ENCODE results near the gene S100A16.
"Not testable (repeated sequence)": the region's sequence is repeated elsewhere in the genome, so short reads cannot be mapped to it uniquely, and the experiment has no call there.

Gene S100A16

GRCh38 chr1:153577624-153578051 is 35.3 kb downstream of the S100A16 start:
- FAIRE-seq (no peak), DNase-seq (ENCODE audit: insufficient read length) (no peak)
- TF ChIP-seq POLR2AphosphoS5 (IDR thresholded peaks at IDR 0.05; ENCODE audit: low read depth, low read length): no peak
- TF ChIP-seq TAF1 (IDR thresholded peaks at IDR 0.05; ENCODE audit: borderline replicate concordance, low read depth, low read length): no peak
- TF ChIP-seq POLR2A (IDR thresholded peaks at IDR 0.05; ENCODE audit: low read depth, low read length): no peak

- DNase-seq (ENCODE audit: insufficient read length) (no peak), FAIRE-seq (no peak)
- no peak for TF ChIP-seq POLR2AphosphoS5 (IDR thresholded peaks at IDR 0.05; ENCODE audit: low read depth, low read length)
- TF ChIP-seq POLR2A (IDR thresholded peaks at IDR 0.05; ENCODE audit: low read depth, low read length): no peak
- TF ChIP-seq TAF1 (IDR thresholded peaks at IDR 0.05; ENCODE audit: borderline replicate concordance, low read depth, low read length): no peak
Measured at GRCh38 chr1:153577138-153577537, 35.8 kb downstream of the S100A16 start.

- DNase-seq (ENCODE audit: insufficient read length); FAIRE-seq: not testable (repeated sequence)
Measured at GRCh38 chr1:153575497-153575896, 37.4 kb downstream of the S100A16 start.

- not testable (repeated sequence) for DNase-seq (ENCODE audit: insufficient read length); FAIRE-seq
Measured at GRCh38 chr1:153575081-153575491, 37.9 kb downstream of the S100A16 start.

GRCh38 chr1:153573351-153573750 is 39.6 kb downstream of the S100A16 start:
- DNase-seq (ENCODE audit: insufficient read length) (no peak), FAIRE-seq (no peak)
- TF ChIP-seq POLR2A (IDR thresholded peaks at IDR 0.05; ENCODE audit: low read depth, low read length) (no peak), POLR2AphosphoS5 (IDR thresholded peaks at IDR 0.05; ENCODE audit: low read depth, low read length) (no peak)

- FAIRE-seq (no peak), DNase-seq (ENCODE audit: insufficient read length) (no peak)
- TF ChIP-seq TAF1 (IDR thresholded peaks at IDR 0.05; ENCODE audit: borderline replicate concordance, low read depth, low read length) (no peak), POLR2AphosphoS5 (IDR thresholded peaks at IDR 0.05; ENCODE audit: low read depth, low read length) (no peak)
Measured at GRCh38 chr1:153572569-153573015, 40.3 kb downstream of the S100A16 start.

GRCh38 chr1:153571706-153572105 is 41.2 kb downstream of the S100A16 start:
- FAIRE-seq: no peak
- no peak for DNase-seq (ENCODE audit: insufficient read length)
- TF ChIP-seq POLR2AphosphoS5 (IDR thresholded peaks at IDR 0.05; ENCODE audit: low read depth, low read length) (no peak), TAF1 (IDR thresholded peaks at IDR 0.05; ENCODE audit: borderline replicate concordance, low read depth, low read length) (no peak), POLR2A (IDR thresholded peaks at IDR 0.05; ENCODE audit: low read depth, low read length) (no peak)

- no peak for TF ChIP-seq TAF1 (IDR thresholded peaks at IDR 0.05; ENCODE audit: borderline replicate concordance, low read depth, low read length)
- TF ChIP-seq POLR2A (IDR thresholded peaks at IDR 0.05; ENCODE audit: low read depth, low read length): no peak
- TF ChIP-seq POLR2AphosphoS5 (IDR thresholded peaks at IDR 0.05; ENCODE audit: low read depth, low read length): no peak
- DNase-seq (ENCODE audit: insufficient read length): no peak
- no peak for FAIRE-seq
Measured at GRCh38 chr1:153570874-153571273, 42.1 kb downstream of the S100A16 start.

- DNase-seq (ENCODE audit: insufficient read length): no peak
- FAIRE-seq: no peak
- TF ChIP-seq POLR2AphosphoS5 (IDR thresholded peaks at IDR 0.05; ENCODE audit: low read depth, low read length) (no peak), POLR2A (IDR thresholded peaks at IDR 0.05; ENCODE audit: low read depth, low read length) (no peak), TAF1 (IDR thresholded peaks at IDR 0.05; ENCODE audit: borderline replicate concordance, low read depth, low read length) (no peak)
Measured at GRCh38 chr1:153569465-153569864, 43.5 kb downstream of the S100A16 start.

GRCh38 chr1:153568367-153569099 is 44.4 kb downstream of the S100A16 start:
- peak; percentile 81 for DNase-seq (ENCODE audit: insufficient read length)
- TF ChIP-seq POLR2AphosphoS5 (IDR thresholded peaks at IDR 0.05; ENCODE audit: low read depth, low read length) (no peak), POLR2A (IDR thresholded peaks at IDR 0.05; ENCODE audit: low read depth, low read length) (no peak), TAF1 (IDR thresholded peaks at IDR 0.05; ENCODE audit: borderline replicate concordance, low read depth, low read length) (no peak)
- peak; percentile 84 for FAIRE-seq

GRCh38 chr1:153567621-153568366 is 45.1 kb downstream of the S100A16 start:
- DNase-seq (ENCODE audit: insufficient read length): no peak

More at GRCh38 chr1:153567621-153568366, 45.1 kb downstream of the S100A16 start:
- FAIRE-seq: no peak
- TF ChIP-seq TAF1 (IDR thresholded peaks at IDR 0.05; ENCODE audit: borderline replicate concordance, low read depth, low read length) (no peak), POLR2AphosphoS5 (IDR thresholded peaks at IDR 0.05; ENCODE audit: low read depth, low read length) (no peak), POLR2A (IDR thresholded peaks at IDR 0.05; ENCODE audit: low read depth, low read length) (no peak)

All from GM12892 (cell line).